GM21528 (cell line): Measurements from ENCODE around the gene SULT1A3.
"Not testable (repeated sequence)": the region's sequence is repeated elsewhere in the genome, so short reads cannot be mapped to it uniquely, and the experiment has no call there.

ENCODE experiments used
- ATAC-seq: cut with Tn5 transposase; IDR thresholded peaks from one replicate; pipeline ENCODE4 v1.9.1; 2021; ENCODE audit warnings: mild to moderate bottlenecking, moderate library complexity; ENCODE audit not compliant: unreplicated experiment, low FRiP score

SULT1A3 gene

GRCh38 chr16:30186444-30186781 is 12.6 kb upstream of the SULT1A3 start:
- ATAC-seq: no peak

- ATAC-seq: no peak
Measured at GRCh38 chr16:30186782-30187555, 12.1 kb upstream of the SULT1A3 start.

DNA sequence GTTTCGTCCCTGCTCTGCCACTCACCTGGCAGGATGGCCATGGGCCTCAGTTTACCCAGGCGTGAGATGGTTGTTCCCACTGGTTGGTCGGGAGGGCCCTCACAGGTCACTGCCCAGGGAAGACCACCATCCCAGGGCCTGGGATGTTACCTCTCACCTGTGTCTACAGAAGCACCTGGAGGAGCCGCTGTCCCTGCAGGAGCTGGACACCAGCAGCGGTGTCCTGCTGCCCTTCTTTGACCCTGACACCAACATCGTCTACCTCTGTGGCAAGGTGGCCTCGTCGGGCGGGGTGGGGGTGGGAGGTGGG is 11.5 kb upstream of the SULT1A3 start:
- no peak for ATAC-seq

GRCh38 chr16:30187971-30188561 is 11.0 kb upstream of the SULT1A3 start:
- ATAC-seq: no peak

DNA sequence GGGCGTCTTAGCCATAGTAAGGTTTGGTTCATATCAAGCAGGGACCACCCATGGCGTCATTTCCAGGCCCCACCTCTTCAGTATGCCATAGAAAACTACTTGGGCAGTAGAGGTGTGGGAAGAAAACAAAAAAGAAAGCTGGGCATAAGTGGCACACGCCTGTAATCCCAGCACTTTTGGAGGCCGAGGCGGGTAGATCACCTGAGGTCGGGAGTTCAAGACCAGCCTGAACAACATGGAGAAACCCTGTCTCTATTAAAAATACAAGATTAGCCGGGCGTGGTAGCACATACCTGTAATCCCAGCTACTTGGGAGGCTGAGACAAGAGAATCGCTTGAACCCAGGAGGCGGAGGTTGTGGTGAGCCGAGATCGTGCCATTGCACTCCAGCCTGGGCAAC is 7.9 kb upstream of the SULT1A3 start:
- not testable (repeated sequence) for ATAC-seq

DNA sequence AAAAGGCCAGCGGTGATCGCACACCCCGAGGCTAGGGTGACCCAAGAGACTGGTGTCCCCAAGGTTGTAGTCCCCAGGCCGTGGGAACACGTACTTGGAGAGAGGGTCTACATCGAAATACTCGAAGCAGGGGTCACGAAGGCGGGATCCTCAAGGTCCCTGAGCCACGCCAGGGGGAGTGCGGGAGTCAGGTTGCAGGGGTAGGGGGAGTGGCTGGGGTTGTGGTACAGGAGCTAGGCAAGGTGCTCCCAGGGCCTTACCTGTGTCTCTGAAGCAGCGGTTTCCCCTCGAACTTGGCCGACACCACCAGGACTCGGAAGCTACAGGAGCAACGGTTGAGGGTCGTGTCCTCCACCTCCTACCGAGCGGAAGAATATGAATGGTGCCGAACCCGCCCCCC is 6.0 kb upstream of the SULT1A3 start:
- ATAC-seq: peak; percentile 14

GRCh38 chr16:30193615-30194014 is 5.4 kb upstream of the SULT1A3 start, which contains the start of the genes BOLA2B and SLX1A:
BOLA2B (minus strand) TSS chr16:30193666; CDS start chr16:30193595, 71 bp downstream.
SLX1A (plus strand) TSS chr16:30193875; CDS start chr16:30194085, 210 bp downstream.
- peak; percentile 81 for ATAC-seq

GRCh38 chr16:30194172-30194925 is 4.7 kb upstream of the SULT1A3 start:
- ATAC-seq: peak; percentile 66

DNA sequence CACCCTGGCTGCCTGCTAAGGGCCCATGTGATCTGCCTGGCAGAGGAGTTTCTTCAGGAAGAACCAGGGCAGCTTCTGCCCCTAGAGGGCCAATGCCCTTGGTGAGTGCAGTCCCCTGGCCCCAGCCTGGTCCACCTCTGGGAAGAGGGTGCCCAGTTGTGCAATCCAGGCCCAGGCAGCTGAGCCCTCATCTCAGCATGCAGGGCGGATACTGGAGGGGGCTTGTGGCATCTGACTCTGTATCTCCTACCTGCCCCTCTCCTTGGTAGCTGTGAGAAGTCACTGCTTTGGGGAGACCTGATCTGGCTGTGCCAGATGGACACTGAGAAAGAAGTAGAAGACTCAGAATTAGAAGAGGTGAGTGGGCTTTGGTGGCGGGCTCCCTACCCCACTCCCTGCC is 2.1 kb upstream of the SULT1A3 start:
- ATAC-seq: not testable (repeated sequence)

GRCh38 chr16:30199608-30200343 is 721 bp downstream of the SULT1A3 start:
- ATAC-seq: not testable (repeated sequence)

GRCh38 chr16:30205541-30206236 is 6.6 kb downstream of the SULT1A3 start:
- ATAC-seq: not testable (repeated sequence)

- ATAC-seq: not testable (repeated sequence)
Measured at GRCh38 chr16:30206252-30206651, 7.2 kb downstream of the SULT1A3 start.

- ATAC-seq: not testable (repeated sequence)
Measured at GRCh38 chr16:30207063-30207704, 8.1 kb downstream of the SULT1A3 start.

- not testable (repeated sequence) for ATAC-seq
Measured at GRCh38 chr16:30209032-30209431, 10.0 kb downstream of the SULT1A3 start.

DNA sequence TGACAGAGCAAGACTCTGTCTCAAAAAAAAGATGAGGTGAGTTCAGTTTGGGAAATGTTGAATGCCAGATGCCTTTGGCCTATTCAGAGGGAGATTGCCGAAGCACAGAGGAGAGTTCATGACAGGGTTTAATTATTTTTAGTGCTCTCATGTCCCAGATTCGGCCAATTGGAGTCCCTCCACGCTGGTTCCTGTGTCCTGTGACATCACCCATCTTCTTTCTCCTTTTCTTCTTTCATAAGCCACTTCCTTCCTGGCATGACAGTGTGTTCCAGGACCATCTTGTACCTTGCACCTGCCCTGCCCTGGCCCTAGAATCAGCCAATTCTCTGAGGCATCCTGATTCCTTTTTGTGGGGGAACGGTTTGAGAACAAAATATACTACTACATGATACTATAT is 12.4 kb downstream of the SULT1A3 start:
- not testable (repeated sequence) for ATAC-seq

DNA sequence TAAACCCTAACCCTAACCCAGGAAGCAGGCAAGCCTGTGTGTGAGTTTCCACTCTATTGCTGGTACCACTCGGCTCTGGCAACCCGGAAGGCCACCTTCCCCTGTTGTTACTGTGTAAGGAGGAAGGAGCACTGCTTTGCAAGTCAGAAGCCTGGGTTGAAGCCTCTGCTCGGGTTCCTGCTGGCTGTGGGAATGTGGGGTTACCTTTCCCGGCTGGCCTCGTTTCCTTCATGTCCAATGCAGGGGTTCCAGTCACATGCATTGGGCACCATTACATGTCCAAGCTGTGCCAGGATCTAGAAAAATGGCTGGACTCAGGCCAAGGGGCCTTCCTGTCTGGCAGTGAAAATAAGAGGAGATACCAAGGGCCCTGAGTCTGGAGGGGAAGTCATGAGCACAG is 18.0 kb downstream of the SULT1A3 start:
- ATAC-seq: not testable (repeated sequence)

DNA sequence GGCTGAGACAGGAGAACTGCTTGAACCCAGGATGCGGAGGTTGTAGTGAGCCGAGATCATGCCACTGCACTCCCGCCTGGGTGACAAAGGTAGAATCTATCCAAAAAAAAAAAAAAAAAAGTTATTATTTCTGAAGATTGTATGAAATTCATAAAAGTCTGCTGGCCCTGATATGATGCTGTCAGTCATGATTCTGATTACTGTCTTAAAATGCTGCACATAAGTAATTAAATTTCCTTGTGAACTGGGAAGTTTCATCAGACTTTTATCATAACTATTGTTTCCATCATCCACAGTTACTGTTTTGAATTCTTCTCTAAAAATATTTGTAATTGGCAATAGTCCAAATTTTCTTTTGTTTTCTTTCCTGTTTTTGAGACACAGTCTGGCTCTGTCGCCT is 49.3 kb downstream of the SULT1A3 start, which contains the start of gene NPIPB13:
Gene NPIPB13 (minus strand): TSS at position 101 of the 400 bp plus-strand sequence. CDS start 2,906 bp downstream, outside the sequence.
- not testable (repeated sequence) for ATAC-seq
